GM18517 (cell line): ENCODE data around the gene LRRTM3.

ENCODE experiments used
- ATAC-seq: cut with Tn5 transposase; IDR thresholded peaks from one replicate; pipeline ENCODE4 v1.9.1; 2021; ENCODE audit warnings: mild to moderate bottlenecking, moderate library complexity; ENCODE audit not compliant: unreplicated experiment

The LRRTM3 gene

DNA sequence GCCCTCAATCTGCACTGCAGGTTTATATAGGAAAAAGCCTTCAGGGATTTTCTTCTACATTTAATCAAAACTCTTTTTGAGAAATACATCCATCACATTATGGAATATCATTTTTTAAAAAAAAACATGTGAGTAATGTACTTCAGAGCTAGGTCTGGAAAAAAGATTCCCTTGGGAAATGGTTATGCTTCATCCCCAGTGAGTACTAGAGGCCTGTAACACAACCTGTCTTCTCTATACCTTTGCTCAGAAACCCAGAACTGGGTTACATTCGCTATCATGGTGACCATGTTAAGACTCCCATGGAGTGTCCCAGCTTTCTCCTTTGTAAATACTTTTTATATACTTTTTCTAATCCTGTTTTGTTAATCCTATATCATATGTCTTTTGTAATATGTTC is 186.9 kb downstream of the LRRTM3 start:
- ATAC-seq, result no peak

DNA sequence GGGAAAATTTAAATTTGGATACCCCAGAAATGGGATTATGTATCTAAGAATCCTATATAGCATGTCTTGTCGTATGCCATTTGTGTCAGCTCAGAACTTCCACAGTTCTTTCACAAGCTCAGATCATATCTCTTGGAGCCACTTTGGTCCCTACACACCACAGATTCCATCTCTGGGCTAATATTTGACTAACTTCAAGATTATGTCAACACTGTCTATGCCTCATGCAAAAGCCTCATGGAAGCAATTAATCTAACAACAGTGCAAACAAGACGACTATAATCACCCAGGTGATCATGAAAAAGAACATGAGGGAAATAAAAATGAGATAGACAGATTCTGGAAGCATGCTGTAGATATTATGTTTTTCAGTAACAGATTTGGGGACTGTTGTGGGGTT is 189.1 kb downstream of the LRRTM3 start:
- no peak for ATAC-seq

DNA sequence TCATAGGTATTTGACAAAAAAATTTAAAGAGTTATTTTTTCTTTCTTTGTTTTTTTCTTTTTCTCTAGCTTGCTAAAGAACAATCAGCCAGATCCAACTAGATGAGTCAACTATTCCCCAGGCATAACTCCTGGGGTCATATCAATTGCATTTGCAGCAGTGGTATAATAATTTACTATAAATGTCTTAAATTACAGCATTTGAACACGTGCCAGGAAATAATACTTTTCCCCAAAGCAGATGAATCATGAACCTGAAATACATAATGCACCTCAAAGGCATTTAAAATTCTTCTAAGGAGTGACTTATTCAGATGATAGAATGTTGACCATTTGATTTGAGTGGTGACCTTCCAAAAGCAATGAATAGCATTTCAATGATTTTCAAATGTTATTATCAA is 190.1 kb downstream of the LRRTM3 start:
- no peak for ATAC-seq

DNA sequence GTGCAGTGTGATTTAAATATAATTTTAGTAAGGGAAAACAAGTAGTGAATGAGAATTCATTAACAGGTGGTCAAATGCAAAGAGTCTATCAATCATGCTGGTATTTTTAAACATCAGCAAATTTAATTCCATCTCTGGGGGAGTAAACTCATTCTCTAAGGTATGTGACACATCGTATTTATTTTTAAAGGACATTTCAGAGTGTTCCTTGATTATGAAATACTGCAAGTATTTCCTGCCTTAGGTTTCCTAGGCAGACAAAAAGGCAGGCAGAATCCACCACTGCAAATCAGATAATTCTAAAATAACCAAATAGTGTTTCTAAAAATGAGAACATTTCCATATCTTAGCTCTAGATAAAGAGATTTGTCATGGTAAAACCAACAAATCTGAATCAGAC is 193.8 kb downstream of the LRRTM3 start:
- no peak for ATAC-seq

DNA sequence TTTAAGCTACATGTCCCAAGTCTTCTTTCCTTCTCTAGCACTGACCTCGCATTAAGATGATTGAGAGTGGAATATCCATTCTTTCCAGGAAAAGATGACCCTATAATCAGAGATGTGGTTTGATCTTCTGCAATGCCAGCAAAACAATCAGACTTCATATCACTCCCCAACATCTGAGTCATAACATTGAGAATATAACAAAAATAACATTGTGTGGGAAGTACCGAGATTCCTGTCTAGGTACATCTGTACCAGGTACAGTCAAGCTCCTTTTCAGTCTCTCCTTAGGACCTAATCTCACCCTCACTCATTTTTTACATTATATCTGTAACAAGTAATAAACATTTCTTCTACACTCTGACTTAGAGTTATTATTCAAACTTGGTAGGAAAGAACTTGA is 201.6 kb downstream of the LRRTM3 start:
- ATAC-seq, result no peak

DNA sequence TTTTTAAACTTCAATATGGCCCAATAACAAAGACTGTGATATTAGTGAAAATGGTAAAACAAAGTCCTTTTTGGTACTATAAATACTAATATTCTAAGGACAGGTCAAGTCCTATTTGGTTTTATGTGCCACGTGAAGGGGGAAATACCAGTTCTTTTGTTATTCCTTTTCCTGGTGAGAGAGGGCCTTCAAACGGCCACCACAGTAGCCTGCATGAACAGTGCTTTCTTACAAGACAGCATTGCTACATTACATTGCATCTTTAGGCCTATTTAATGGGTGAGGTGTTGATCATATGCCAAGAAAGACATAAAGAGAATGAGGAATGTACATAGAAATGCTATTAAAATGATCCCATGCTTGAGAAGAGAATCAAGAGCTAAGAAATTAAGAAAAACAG is 214.8 kb downstream of the LRRTM3 start:
- no peak for ATAC-seq

DNA sequence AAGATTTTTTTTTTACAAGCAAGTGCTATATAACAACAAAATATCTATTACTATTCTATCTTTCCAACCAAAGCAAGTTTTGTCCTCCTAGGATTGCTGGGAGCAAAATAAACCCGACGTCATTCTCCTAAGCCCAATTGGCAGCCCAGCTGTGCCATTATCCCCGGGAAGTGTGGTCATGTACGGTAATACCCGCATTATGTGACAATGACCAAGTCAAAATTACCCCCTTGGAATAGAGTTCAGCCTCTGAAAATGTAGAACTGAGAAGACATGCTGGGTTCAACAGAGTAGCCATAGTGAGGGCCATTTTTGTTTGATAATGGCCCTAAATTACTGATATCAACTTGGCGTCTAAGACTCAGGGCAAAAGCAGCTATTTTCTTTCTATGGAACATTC is 215.5 kb downstream of the LRRTM3 start:
- ATAC-seq, result no peak

DNA sequence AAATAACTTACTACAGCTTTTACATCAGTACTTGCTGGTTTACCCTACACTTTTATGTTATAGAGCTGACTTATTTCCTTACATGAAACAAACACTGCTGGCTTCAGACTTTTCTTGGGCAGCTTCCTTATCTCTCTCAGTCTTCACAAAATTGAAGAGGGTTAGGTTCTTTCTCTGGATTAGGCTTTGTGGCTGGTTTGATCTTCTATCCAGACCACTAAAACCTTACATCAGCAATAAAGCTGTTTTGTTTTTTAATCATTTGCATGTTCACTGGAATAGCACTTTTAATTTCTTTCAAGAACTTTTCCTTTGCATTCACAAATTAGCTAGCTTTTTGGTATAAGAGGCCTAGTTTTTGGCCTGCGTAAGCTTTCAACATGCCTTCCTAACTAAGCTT is 218.7 kb downstream of the LRRTM3 start:
- no peak for ATAC-seq
